ENCODE data around the gene RAP1GDS1. TPM values are rescaled to one million over a fixed set of nuclear protein-coding genes. Genes with fewer than 3 reads are reported as not detected.

The RAP1GDS1 gene
- total and polyA plus RNA-seq, 2 of the 13 experiments (the other 11 are each of a cell fraction or from before 2014, with no cell fraction given): 19.3 to 42.5 TPM

DNA sequence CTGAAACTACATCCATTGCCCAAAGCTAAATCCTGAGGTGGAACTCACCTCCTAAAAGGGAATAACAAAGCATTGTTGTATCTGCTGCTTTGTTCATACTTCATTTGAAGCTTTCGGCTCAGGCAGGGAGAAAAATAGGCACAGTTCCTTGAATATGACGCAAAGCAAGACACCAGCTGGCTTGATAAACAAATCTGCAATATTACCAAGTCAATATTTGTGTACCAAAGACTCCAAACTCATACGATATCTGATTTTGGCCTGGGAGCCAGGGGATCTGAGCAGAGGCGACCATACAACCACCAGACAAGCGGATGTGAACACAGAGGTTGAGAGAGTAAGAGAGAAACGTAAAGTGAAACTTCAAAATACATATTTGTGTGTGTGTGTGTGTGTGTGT is 34.8 kb upstream of the RAP1GDS1 start:
- WGBS (ENCODE audit: low lambda C conversion rate): 27% methylated on average over 6 of the region's 6 CpGs
- H3K9me3 ChIP-seq (ENCODE audit: low read length): no peaks in the 10 kb centered on the region
- in situ Hi-C loops (cut with HindIII; ENCODE audit: extremely low pct_ligation_motif_present, low pct_unique_long_range_greater_than_20kb) (no loop called here), intact Hi-C loops (cut with micrococcal nuclease; ENCODE audit: unreplicated experiment) (no loop called here)
- no TSS peak for BruUV-seq (replicated peaks)
- no peak overlapping the region for H3K27ac ChIP-seq (ENCODE audit: extremely low read length, insufficient read depth, low read length)
- H2AFZ ChIP-seq (ENCODE audit: low read length): peak overlapping the region; percentile 36
- POLR2A ChIA-PET: interaction anchor here (1.2 kb wide), 1 partner anchor 35 kb away, joined by 3 read pairs; the partner anchor contains the start of gene RAP1GDS1
- H3K27me3 ChIP-seq (ENCODE audit: control insufficient read depth in 1 of 2, insufficient read depth in 2 of 2, low read length in 2 of 2): no peaks in the 10 kb centered on the region
- H3K4me3 ChIP-seq (replicated peaks in 1 of 3; ENCODE audit: insufficient read depth in 1 of 3, low read depth in 2 of 3, low read length in 3 of 3): no peak overlapping the region
- TF ChIP-seq FUBP1 (CRISPR knock-in tag; IDR thresholded peaks at IDR 0.05; ENCODE audit: borderline replicate concordance): no peak
- no peak for TF ChIP-seq TCF12 (IDR thresholded peaks at IDR 0.05)
- TF ChIP-seq TCF12 (CRISPR knock-in tag; IDR thresholded peaks at IDR 0.05): no peak
- TF ChIP-seq TMF1 (CRISPR knock-in tag; IDR thresholded peaks at IDR 0.05; ENCODE audit: low read depth): no peak
- no peak for TF ChIP-seq PHB2 (IDR thresholded peaks at IDR 0.05; ENCODE audit: partially characterized antibody)
- no peak for TF ChIP-seq ZNF782 (CRISPR knock-in tag; IDR thresholded peaks at IDR 0.05; ENCODE audit: borderline replicate concordance)
- no peak for TF ChIP-seq MIER3 (CRISPR knock-in tag; IDR thresholded peaks at IDR 0.05; ENCODE audit: borderline replicate concordance)
- TF ChIP-seq HCFC1 (IDR thresholded peaks at IDR 0.05; ENCODE audit: low read depth, low read length): no peak
- ATAC-seq: no peak
- H3K4me1 ChIP-seq (ENCODE audit: insufficient read depth, low read length): no peaks in the 10 kb centered on the region
- no peaks in the 10 kb centered on the region for H3K79me2 ChIP-seq (ENCODE audit: insufficient read depth, low read length)
- no peak overlapping the region for H3K9ac ChIP-seq (ENCODE audit: insufficient read depth, low read depth, low read length)
- H4K20me1 ChIP-seq (ENCODE audit: insufficient read depth, low read length): no peaks in the 10 kb centered on the region
- no peak for DNase-seq (ENCODE audit: low spot score)
- H3K36me3 ChIP-seq (replicated peaks in 1 of 2; ENCODE audit: control insufficient read depth in 1 of 2, insufficient read depth in 2 of 2, low read length in 2 of 2): no peaks in the 10 kb centered on the region
- FAIRE-seq: no peak
- CTCF ChIA-PET (ENCODE audit: low intra/inter-chr PET ratio, low total read pairs): no interaction called here
- no peak overlapping the region for H3K4me2 ChIP-seq (ENCODE audit: low read depth, low read length)

- ATAC-seq (no peak), DNase-seq (ENCODE audit: low spot score) (no peak), FAIRE-seq (no peak)
- in situ Hi-C loops (cut with HindIII; ENCODE audit: extremely low pct_ligation_motif_present, low pct_unique_long_range_greater_than_20kb): no loop called here
- POLR2A ChIA-PET: no interaction called here
- 93% methylated on average over 3 of the region's 3 CpGs for WGBS (ENCODE audit: low lambda C conversion rate)
- Histone ChIP-seq H3K9ac (ENCODE audit: insufficient read depth, low read depth, low read length) (no peak overlapping the region), H3K36me3 (replicated peaks in 1 of 2; ENCODE audit: control insufficient read depth in 1 of 2, insufficient read depth in 2 of 2, low read length in 2 of 2) (no peaks in the 10 kb centered on the region), H3K4me1 (ENCODE audit: insufficient read depth, low read length) (no peaks in the 10 kb centered on the region), H4K20me1 (ENCODE audit: insufficient read depth, low read length) (no peaks in the 10 kb centered on the region), H2AFZ (ENCODE audit: low read length) (no peak overlapping the region), H3K4me2 (ENCODE audit: low read depth, low read length) (no peak overlapping the region), H3K9me3 (ENCODE audit: low read length) (no peaks in the 10 kb centered on the region), H3K27me3 (ENCODE audit: control insufficient read depth in 1 of 2, insufficient read depth in 2 of 2, low read length in 2 of 2) (no peaks in the 10 kb centered on the region), H3K4me3 (replicated peaks in 1 of 3; ENCODE audit: insufficient read depth in 1 of 3, low read depth in 2 of 3, low read length in 3 of 3) (no peak overlapping the region), H3K27ac (ENCODE audit: extremely low read length, insufficient read depth, low read length) (no peak overlapping the region), H3K79me2 (ENCODE audit: insufficient read depth, low read length) (no peaks in the 10 kb centered on the region)
- CTCF ChIA-PET (ENCODE audit: low intra/inter-chr PET ratio, low total read pairs): no interaction called here
- TF ChIP-seq ZNF891 (CRISPR knock-in tag; IDR thresholded peaks at IDR 0.05) (no peak), ZNF101 (CRISPR knock-in tag; IDR thresholded peaks at IDR 0.05; ENCODE audit: borderline replicate concordance, low read depth) (no peak), NR2C2 (CRISPR knock-in tag; IDR thresholded peaks at IDR 0.05; ENCODE audit: borderline replicate concordance) (no peak)
- TF ChIP-seq, protein P1, sequence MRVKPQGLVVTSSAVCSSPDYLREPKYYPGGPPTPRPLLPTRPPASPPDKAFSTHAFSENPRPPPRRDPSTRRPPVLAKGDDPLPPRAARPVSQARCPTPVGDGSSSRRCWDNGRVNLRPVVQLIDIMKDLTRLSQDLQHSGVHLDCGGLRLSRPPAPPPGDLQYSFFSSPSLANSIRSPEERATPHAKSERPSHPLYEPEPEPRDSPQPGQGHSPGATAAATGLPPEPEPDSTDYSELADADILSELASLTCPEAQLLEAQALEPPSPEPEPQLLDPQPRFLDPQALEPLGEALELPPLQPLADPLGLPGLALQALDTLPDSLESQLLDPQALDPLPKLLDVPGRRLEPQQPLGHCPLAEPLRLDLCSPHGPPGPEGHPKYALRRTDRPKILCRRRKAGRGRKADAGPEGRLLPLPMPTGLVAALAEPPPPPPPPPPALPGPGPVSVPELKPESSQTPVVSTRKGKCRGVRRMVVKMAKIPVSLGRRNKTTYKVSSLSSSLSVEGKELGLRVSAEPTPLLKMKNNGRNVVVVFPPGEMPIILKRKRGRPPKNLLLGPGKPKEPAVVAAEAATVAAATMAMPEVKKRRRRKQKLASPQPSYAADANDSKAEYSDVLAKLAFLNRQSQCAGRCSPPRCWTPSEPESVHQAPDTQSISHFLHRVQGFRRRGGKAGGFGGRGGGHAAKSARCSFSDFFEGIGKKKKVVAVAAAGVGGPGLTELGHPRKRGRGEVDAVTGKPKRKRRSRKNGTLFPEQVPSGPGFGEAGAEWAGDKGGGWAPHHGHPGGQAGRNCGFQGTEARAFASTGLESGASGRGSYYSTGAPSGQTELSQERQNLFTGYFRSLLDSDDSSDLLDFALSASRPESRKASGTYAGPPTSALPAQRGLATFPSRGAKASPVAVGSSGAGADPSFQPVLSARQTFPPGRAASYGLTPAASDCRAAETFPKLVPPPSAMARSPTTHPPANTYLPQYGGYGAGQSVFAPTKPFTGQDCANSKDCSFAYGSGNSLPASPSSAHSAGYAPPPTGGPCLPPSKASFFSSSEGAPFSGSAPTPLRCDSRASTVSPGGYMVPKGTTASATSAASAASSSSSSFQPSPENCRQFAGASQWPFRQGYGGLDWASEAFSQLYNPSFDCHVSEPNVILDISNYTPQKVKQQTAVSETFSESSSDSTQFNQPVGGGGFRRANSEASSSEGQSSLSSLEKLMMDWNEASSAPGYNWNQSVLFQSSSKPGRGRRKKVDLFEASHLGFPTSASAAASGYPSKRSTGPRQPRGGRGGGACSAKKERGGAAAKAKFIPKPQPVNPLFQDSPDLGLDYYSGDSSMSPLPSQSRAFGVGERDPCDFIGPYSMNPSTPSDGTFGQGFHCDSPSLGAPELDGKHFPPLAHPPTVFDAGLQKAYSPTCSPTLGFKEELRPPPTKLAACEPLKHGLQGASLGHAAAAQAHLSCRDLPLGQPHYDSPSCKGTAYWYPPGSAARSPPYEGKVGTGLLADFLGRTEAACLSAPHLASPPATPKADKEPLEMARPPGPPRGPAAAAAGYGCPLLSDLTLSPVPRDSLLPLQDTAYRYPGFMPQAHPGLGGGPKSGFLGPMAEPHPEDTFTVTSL (CRISPR knock-in tag; IDR thresholded peaks at IDR 0.05; ENCODE audit: borderline replicate concordance): no peak
- intact Hi-C loops (cut with micrococcal nuclease; ENCODE audit: unreplicated experiment): no loop called here
- no TSS peak for BruUV-seq (replicated peaks)
These were observed 30.2 kb upstream of the RAP1GDS1 start for GRCh38 chr4:98230961-98231360.

All from HepG2 (cell line).